ENCODE data around the gene MADCAM1.

The MADCAM1 gene

GRCh38 chr19:488505-489417, 7.5 kb upstream of the MADCAM1 start:
- DNase-seq (peak; percentile 87 to 90 (median 88)), ATAC-seq (replicated peaks) (peak; percentile 95)
- Mint-ChIP-seq H3K9me3 (no peaks in the 10 kb centered on the region), H3K27me3 (peaks cover 4 to 22% of the 10 kb centered on the region in 2 donors), H3K36me3 (ENCODE audit: insufficient read depth) (peaks cover 19% of the 10 kb centered on the region), H3K27ac (peak overlapping the region; percentile 81 to 87), H3K4me1 (ENCODE audit: low read depth in 2 of 2) (peaks cover 0 to 8% of the 10 kb centered on the region in 2 donors), H3K4me3 (peak overlapping the region; percentile 80 to 81)

GRCh38 chr19:489418-490196, 6.7 kb upstream of the MADCAM1 start:
- Mint-ChIP-seq H3K4me3 (peak overlapping the region; percentile 80 to 81), H3K27me3 (peaks cover 4 to 17% of the 10 kb centered on the region in 2 donors), H3K4me1 (ENCODE audit: low read depth in 2 of 2) (peaks cover 0 to 8% of the 10 kb centered on the region in 2 donors), H3K27ac (peak overlapping the region in 1 of 2 donors; percentile 81), H3K9me3 (no peaks in the 10 kb centered on the region), H3K36me3 (ENCODE audit: insufficient read depth) (peaks cover 17% of the 10 kb centered on the region)
- DNase-seq = no peak
- peak; percentile 10 for ATAC-seq (replicated peaks)

DNA sequence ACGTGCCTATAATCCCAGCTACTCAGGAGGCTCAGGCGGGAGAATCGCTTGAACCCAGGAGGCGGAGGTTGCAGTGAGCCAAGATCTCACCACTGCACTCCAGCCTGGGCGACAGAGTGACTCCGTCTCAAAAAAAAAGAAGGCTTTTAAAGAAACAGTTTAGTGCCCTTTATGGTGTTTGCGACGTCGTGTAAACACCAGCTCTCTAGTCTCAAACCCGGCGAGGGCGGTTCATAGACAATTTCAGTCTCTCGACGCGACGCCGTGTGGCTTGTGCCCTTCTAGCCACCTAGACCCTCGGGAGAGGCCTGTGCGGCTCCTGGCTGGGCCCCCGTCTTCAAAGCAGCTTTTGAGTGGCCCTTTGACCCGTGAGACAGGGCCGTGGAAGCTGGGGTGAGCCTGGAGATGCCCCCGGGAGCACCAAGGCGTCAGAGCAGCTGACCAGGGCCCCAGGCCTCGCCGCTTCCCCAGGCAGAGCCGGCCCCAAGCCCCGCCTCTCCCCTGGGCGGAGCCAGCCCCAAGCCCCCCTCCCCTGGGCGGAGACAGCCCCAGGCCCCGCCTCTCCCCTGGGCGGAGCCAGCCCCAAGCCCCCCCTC, 5.0 kb upstream of the MADCAM1 start:
- Mint-ChIP-seq H3K27me3 (peaks cover 0 to under 1% of the 10 kb centered on the region in 2 donors), H3K4me1 (ENCODE audit: low read depth in 2 of 2) (peaks cover 0 to 8% of the 10 kb centered on the region in 2 donors), H3K4me3 (no peak overlapping the region), H3K27ac (no peak overlapping the region), H3K9me3 (no peaks in the 10 kb centered on the region), H3K36me3 (ENCODE audit: insufficient read depth) (peaks cover 26% of the 10 kb centered on the region)
- ATAC-seq (replicated peaks) (no peak), DNase-seq (no peak)

DNA sequence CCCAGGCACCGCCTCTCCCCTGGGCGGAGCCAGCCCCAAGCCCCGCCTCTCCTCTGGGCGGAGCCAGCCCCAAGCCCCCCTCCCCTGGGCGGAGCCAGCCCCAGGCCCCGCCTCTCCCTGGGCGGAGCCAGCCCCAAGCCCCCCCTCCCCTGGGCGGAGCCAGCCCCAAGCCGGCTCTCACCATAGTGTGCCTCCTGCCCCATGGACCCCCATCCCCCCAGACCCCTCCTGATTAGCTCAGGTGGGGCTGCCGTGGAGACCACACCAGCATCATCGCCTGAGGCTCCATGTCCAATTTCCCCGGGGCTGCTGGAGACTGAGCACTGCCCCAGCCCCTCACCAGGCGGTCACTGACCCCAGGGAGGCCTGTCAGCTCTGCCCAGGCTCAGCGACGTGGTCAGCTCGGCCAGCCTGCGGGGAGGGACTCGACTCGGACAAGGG, 4.2 kb upstream of the MADCAM1 start:
- Mint-ChIP-seq H3K27ac (no peak overlapping the region), H3K27me3 (no peaks in the 10 kb centered on the region), H3K4me1 (ENCODE audit: low read depth in 2 of 2) (peaks cover 0 to 8% of the 10 kb centered on the region in 2 donors), H3K4me3 (no peak overlapping the region), H3K36me3 (ENCODE audit: insufficient read depth) (peaks cover 26% of the 10 kb centered on the region), H3K9me3 (no peaks in the 10 kb centered on the region)
- peak; percentile 30 to 35 (median 31) for DNase-seq
- ATAC-seq (replicated peaks) = no peak

- peaks cover 26% of the 10 kb centered on the region for H3K36me3 Mint-ChIP-seq (ENCODE audit: insufficient read depth)
- DNase-seq (no peak), ATAC-seq (replicated peaks) (no peak)
- peaks cover 6 to 7% of the 10 kb centered on the region in 2 donors for H3K27me3 Mint-ChIP-seq
- H3K9me3 Mint-ChIP-seq = no peaks in the 10 kb centered on the region
- peaks cover 0 to 10% of the 10 kb centered on the region in 2 donors for H3K4me1 Mint-ChIP-seq (ENCODE audit: low read depth in 2 of 2)
- H3K4me3 Mint-ChIP-seq = no peak overlapping the region
- peak overlapping the region; percentile 5 to 55 for H3K27ac Mint-ChIP-seq
These were observed 2.7 kb upstream of the MADCAM1 start for GRCh38 chr19:493391-494170.

GRCh38 chr19:494171-495080, 1.9 kb upstream of the MADCAM1 start:
- Mint-ChIP-seq H3K4me3 (no peak overlapping the region), H3K36me3 (ENCODE audit: insufficient read depth) (peaks cover 25% of the 10 kb centered on the region), H3K27me3 (peaks cover 11 to 16% of the 10 kb centered on the region in 2 donors), H3K27ac (peak overlapping the region in 1 of 2 donors; percentile 55), H3K4me1 (ENCODE audit: low read depth in 2 of 2) (peaks cover 5 to 11% of the 10 kb centered on the region in 2 donors), H3K9me3 (no peaks in the 10 kb centered on the region)
- DNase-seq (no peak), ATAC-seq (replicated peaks) (no peak)

- peaks cover 7% of the 10 kb centered on the region in 2 donors for H3K4me1 Mint-ChIP-seq (ENCODE audit: low read depth in 2 of 2)
- H3K9me3 Mint-ChIP-seq = no peaks in the 10 kb centered on the region
- H3K4me3 Mint-ChIP-seq = no peak overlapping the region
- peaks cover 21% of the 10 kb centered on the region for H3K36me3 Mint-ChIP-seq (ENCODE audit: insufficient read depth)
- H3K27ac Mint-ChIP-seq = no peak overlapping the region
- peaks cover 14 to 19% of the 10 kb centered on the region in 2 donors for H3K27me3 Mint-ChIP-seq
- DNase-seq (no peak), ATAC-seq (replicated peaks) (no peak)
These were observed 1.2 kb upstream of the MADCAM1 start for GRCh38 chr19:495081-495401.

- no peak overlapping the region for H3K27ac Mint-ChIP-seq
- peak; percentile 68 for ATAC-seq (replicated peaks)
These were observed 729 bp upstream of the MADCAM1 start for GRCh38 chr19:495402-496111.

DNA sequence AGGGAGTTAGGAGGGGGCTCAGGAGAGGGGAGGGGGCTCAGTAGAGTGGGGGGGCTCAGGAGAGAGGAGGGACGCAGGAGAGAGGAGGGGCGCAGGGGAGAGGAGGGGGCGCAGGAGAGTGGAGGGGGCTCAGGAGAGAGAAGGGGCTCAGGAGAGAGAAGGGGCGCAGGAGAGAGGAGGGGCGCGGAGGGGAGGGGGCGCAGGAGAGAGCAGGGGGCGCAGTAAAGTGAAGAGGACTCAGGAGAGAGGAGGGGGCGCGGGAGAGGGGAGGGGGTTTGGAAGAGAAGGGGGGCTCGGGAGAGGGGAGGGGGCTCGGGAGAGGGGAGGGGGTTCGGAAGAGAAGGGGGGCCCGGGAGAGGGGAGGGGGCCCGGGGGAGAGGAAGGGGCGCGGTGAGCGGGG, 700 bp downstream of the MADCAM1 start:
- H3K9me3 Mint-ChIP-seq = no peaks in the 10 kb centered on the region
- no peak for ATAC-seq (replicated peaks)
- H3K27me3 Mint-ChIP-seq = peaks cover 14 to 19% of the 10 kb centered on the region in 2 donors
- H3K36me3 Mint-ChIP-seq (ENCODE audit: insufficient read depth) = peaks cover 19% of the 10 kb centered on the region
- no peak overlapping the region for H3K27ac Mint-ChIP-seq
- no peak overlapping the region for H3K4me3 Mint-ChIP-seq
- DNase-seq = no peak
- H3K4me1 Mint-ChIP-seq (ENCODE audit: low read depth in 2 of 2) = peaks cover 7% of the 10 kb centered on the region in 2 donors

More at GRCh38 chr19:495402-496111, 729 bp upstream of the MADCAM1 start:
- Mint-ChIP-seq H3K4me3 (peak overlapping the region; percentile 33 to 37), H3K9me3 (no peaks in the 10 kb centered on the region), H3K36me3 (ENCODE audit: insufficient read depth) (peaks cover 19% of the 10 kb centered on the region), H3K27me3 (peaks cover 14 to 19% of the 10 kb centered on the region in 2 donors), H3K4me1 (ENCODE audit: low read depth in 2 of 2) (peaks cover 7% of the 10 kb centered on the region in 2 donors)
- DNase-seq = peak; percentile 32 to 56 (median 53)

DNA sequence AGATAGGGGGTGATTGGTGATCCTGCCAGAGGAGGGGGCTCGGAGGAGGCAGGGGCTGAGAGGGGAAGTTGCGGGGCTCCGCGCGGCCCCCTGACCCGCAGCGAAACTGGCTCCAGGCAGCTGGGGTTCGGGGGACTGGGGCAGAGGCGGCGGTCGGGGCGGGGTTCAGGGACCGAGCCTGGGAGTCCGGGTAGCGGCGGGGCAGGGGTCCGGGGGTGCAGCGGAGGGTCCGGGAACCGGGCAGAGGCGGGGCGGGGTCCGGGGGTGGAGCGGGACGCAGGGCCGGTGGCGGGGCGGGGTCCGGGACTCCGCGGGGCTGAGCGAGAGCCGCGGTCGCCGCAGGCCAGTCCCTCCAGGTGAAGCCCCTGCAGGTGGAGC, 1.2 kb downstream of the MADCAM1 start:
- peaks cover 7% of the 10 kb centered on the region in 2 donors for H3K4me1 Mint-ChIP-seq (ENCODE audit: low read depth in 2 of 2)
- no peak overlapping the region for H3K4me3 Mint-ChIP-seq
- no peak for ATAC-seq (replicated peaks)

DNA sequence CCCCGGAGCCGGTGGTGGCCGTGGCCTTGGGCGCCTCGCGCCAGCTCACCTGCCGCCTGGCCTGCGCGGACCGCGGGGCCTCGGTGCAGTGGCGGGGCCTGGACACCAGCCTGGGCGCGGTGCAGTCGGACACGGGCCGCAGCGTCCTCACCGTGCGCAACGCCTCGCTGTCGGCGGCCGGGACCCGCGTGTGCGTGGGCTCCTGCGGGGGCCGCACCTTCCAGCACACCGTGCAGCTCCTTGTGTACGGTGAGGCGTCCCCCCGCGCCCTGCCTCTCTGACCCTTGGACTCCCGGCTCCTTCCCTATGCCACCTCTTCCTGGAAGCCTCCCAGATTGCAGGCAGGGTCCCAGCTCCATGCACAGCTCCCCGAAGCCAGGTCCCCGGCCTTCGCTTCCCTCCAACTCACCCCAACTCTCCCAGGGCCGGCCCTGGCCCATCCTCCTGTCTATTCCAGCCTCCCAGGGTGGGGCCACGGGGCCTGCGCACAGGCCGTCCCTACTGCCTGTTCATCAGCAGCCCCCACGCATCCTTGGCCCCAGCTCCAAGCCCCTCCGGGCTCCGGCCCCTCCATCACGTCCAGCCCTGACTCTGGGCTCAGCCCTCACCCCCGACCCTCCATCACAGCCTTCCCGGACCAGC, 1.7 kb downstream of the MADCAM1 start:
- peaks cover 14 to 19% of the 10 kb centered on the region in 2 donors for H3K27me3 Mint-ChIP-seq
- H3K36me3 Mint-ChIP-seq (ENCODE audit: insufficient read depth) = peaks cover 19% of the 10 kb centered on the region
- H3K9me3 Mint-ChIP-seq = no peaks in the 10 kb centered on the region
- peaks cover 5 to 7% of the 10 kb centered on the region in 2 donors for H3K4me1 Mint-ChIP-seq (ENCODE audit: low read depth in 2 of 2)
- ATAC-seq (replicated peaks) (no peak), DNase-seq (no peak)
- no peak overlapping the region for H3K27ac Mint-ChIP-seq
- peak overlapping the region; percentile 46 to 48 for H3K4me3 Mint-ChIP-seq

More for the DNA sequence above, 1.2 kb downstream of the MADCAM1 start:
- peaks cover 14 to 19% of the 10 kb centered on the region in 2 donors for H3K27me3 Mint-ChIP-seq
- no peaks in the 10 kb centered on the region for H3K9me3 Mint-ChIP-seq
- H3K36me3 Mint-ChIP-seq (ENCODE audit: insufficient read depth) = peaks cover 19% of the 10 kb centered on the region
- H3K27ac Mint-ChIP-seq = no peak overlapping the region
- DNase-seq = no peak
